ENCODE data around the gene RAB30.

Gene RAB30

DNA sequence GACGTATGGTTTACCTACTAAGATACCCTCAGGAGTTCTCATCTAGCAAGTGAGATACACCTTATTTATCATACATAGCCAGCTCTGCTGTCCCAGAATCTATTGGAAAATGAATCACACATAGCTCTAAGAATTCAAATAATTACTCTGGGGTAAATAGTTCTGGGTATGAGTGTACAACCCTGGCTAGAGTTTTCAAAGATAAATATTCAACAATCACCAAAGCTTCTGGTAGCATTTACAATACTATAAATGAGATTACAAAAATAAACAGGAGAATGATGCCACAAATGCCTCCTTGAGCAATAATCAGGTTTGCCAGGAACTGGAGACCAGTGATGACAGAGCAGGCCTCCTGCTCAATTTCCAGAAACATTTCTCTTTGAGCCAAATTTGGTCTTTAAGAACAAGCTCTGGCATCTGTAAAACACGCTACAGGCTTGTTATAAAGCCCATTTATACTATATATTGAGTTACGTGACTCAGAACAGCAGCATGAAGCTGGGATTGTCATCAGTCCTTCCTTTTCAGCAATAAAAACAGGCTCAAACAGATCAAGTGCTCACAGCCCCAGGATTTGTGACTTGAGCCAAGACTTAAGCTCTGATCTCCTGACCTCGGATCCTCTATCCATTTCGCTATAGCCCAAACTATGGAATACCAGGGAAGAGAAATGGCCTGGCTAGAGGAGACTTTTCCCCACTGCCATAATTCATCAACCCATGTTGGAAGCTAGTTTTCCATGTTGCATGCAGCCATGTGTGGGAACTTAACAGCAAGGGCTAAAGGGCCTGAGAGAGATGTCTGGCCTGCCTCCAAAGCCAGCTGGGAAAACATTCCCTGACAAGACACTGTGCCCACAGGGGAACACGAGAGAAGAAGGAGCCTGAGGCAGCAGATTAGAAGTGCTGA is 19.7 kb downstream of the RAB30 start:
- Mint-ChIP-seq H3K27ac (peak overlapping the region; percentile 77 to 92 (median 85)), H3K4me3 (no peak overlapping the region), H3K27me3 (ENCODE audit: low read depth) (no peaks in the 10 kb centered on the region), H3K9me3 (no peaks in the 10 kb centered on the region), H3K4me1 (peaks cover 44% of the 10 kb centered on the region), H3K36me3 (ENCODE audit: low read depth) (no peaks in the 10 kb centered on the region)
- TF ChIP-seq, protein P1, sequence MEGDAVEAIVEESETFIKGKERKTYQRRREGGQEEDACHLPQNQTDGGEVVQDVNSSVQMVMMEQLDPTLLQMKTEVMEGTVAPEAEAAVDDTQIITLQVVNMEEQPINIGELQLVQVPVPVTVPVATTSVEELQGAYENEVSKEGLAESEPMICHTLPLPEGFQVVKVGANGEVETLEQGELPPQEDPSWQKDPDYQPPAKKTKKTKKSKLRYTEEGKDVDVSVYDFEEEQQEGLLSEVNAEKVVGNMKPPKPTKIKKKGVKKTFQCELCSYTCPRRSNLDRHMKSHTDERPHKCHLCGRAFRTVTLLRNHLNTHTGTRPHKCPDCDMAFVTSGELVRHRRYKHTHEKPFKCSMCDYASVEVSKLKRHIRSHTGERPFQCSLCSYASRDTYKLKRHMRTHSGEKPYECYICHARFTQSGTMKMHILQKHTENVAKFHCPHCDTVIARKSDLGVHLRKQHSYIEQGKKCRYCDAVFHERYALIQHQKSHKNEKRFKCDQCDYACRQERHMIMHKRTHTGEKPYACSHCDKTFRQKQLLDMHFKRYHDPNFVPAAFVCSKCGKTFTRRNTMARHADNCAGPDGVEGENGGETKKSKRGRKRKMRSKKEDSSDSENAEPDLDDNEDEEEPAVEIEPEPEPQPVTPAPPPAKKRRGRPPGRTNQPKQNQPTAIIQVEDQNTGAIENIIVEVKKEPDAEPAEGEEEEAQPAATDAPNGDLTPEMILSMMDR (IDR thresholded peaks at IDR 0.05; ENCODE audit: unreplicated experiment in 3 of 3), result no peak

GRCh38 chr11:83047515-83048225 is 24.0 kb downstream of the RAB30 start:
- no peaks in the 10 kb centered on the region for H3K27me3 Mint-ChIP-seq (ENCODE audit: low read depth)
- H3K4me3 Mint-ChIP-seq, result no peak overlapping the region
- peaks cover 30% of the 10 kb centered on the region for H3K4me1 Mint-ChIP-seq
- H3K9me3 Mint-ChIP-seq, result no peaks in the 10 kb centered on the region
- no peaks in the 10 kb centered on the region for H3K36me3 Mint-ChIP-seq (ENCODE audit: low read depth)
- H3K27ac Mint-ChIP-seq, result peak overlapping the region; percentile 0 to 37 (median 22)
- TF ChIP-seq, protein P1 (IDR thresholded peaks at IDR 0.05; ENCODE audit: unreplicated experiment in 3 of 3), result no peak

- TF ChIP-seq, protein P1 (IDR thresholded peaks at IDR 0.05; ENCODE audit: unreplicated experiment in 3 of 3), result no peak
- H3K36me3 Mint-ChIP-seq (ENCODE audit: low read depth), result no peaks in the 10 kb centered on the region
- H3K27ac Mint-ChIP-seq, result peak overlapping the region in 1 of 3 experiments; percentile 37
- peaks cover 21% of the 10 kb centered on the region for H3K4me1 Mint-ChIP-seq
- no peaks in the 10 kb centered on the region for H3K27me3 Mint-ChIP-seq (ENCODE audit: low read depth)
- no peaks in the 10 kb centered on the region for H3K9me3 Mint-ChIP-seq
- H3K4me3 Mint-ChIP-seq, result no peak overlapping the region
Measured at GRCh38 chr11:83046621-83047172, 25.0 kb downstream of the RAB30 start.

DNA sequence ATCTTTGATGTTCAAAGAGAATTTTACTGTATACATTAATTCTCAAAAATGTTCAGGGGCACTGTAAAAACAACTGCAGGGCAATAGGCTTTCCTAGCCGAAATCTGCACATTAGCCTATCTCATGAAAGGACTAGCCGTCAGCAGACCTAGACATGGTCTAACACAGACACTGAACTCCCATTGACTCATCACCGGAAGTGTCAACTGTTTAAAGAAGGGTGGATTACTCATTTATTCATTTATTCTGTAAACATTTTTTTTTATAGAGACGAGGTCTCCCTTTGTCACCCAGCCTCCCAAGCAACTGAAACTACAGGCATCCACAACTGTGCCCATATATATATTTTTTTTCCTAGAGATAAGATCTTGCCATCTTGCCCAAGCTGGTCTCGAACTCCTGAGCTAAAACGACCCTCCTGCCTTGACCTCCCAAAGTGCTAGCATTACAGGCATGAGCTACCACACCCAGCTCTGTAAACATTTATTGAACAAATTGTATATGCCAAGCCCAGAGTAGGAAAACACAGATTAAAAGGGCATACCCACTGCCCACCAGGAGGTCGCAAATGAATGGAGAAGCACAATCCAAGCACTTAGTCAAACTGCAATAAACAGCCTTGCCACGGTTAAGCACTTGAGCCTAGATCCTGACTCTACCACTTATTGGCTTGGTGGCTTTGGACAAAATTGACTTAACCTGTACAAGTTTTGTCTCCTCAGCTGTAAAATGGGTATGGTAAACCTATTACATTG is 26.6 kb downstream of the RAB30 start:
- H3K9me3 Mint-ChIP-seq, result no peaks in the 10 kb centered on the region
- TF ChIP-seq, protein P1 (IDR thresholded peaks at IDR 0.05; ENCODE audit: unreplicated experiment in 3 of 3), result no peak
- H3K4me3 Mint-ChIP-seq, result no peak overlapping the region
- peaks cover 14% of the 10 kb centered on the region for H3K4me1 Mint-ChIP-seq
- H3K36me3 Mint-ChIP-seq (ENCODE audit: low read depth), result no peaks in the 10 kb centered on the region
- no peaks in the 10 kb centered on the region for H3K27me3 Mint-ChIP-seq (ENCODE audit: low read depth)
- H3K27ac Mint-ChIP-seq, result no peak overlapping the region

GRCh38 chr11:83042964-83043711 is 28.6 kb downstream of the RAB30 start:
- Mint-ChIP-seq H3K4me3 (no peak overlapping the region), H3K27ac (no peak overlapping the region), H3K36me3 (ENCODE audit: low read depth) (no peaks in the 10 kb centered on the region), H3K4me1 (peaks cover 10% of the 10 kb centered on the region), H3K27me3 (ENCODE audit: low read depth) (no peaks in the 10 kb centered on the region), H3K9me3 (no peaks in the 10 kb centered on the region)
- TF ChIP-seq, protein P1 (IDR thresholded peaks at IDR 0.05; ENCODE audit: unreplicated experiment in 3 of 3), result no peak

Data from nephron (organoid).